NCI-H146 (cell line): ENCODE results near the gene HINT1.
"Not testable (repeated sequence)": the region's sequence is repeated elsewhere in the genome, so short reads cannot be mapped to it uniquely, and the experiment has no call there.

Source experiments
- DNase-seq: peaks from one replicate; lab custom pipeline; 2025; lab: John Stamatoyannopoulos, UW

HINT1 gene

DNA sequence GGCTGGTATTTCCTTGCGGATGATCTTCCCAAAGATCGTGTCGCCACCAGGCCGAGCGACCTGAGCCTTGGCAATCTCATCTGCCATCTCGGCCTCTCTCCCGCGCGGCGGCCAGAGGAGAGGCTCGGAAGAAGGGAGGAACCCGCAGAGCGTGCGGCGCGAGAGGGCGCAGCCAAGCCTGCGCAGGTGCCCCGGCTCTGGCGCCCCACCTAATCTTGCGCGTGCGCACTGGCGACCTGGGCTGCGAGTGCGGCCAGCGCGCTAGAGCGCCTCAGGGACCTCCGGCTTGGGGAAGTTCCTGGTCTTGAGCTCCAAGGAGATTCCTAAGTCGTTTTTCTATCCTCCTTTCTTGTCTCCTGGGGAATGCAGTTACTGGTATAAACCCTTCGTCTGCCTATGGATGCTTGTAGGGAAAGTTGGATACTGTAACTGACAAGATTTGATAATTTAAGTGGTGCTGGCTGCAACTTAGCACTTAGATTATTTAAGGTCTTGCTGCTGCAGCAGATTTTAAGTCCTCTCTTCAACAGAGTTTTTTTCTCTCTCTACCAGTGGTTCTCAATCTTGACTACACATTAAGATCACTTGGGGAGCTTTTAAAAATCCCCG, at the start of gene HINT1:
HINT1 (minus strand) TSS at position 138 of the 609 bp plus-strand sequence; CDS start at position 87, 51 bp downstream.
- peak; percentile 86 for DNase-seq

DNA sequence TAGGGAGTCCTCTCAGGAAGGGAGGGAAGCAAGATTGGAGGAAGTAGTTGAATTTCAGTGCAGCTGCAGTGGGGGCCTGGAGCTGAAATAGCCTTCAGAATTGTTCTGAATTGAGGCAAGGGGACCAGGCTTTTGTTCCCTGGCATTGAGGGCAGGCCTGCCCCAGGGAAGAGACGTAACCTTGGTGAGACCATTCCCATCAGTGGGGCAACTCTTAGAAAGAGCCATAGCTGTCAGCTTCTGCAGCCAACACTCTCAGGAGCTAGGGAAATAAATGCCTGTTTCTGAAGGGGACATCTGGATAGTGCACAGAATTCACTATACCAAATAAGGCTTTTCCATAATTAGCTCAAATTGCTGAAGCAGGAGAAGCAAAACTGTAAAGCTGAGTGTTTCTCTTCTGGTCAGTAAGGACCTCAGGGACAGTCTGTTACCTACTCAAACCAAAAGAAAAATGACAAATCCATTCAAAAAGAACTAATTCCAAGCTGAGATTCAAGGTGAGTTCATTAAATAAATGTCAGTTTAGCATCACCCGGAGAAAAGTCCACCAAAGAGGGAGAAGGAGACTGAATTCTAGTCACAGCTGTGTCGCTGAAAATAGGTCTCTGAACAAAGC, 49.7 kb upstream of the HINT1 start:
- DNase-seq = no peak

- DNase-seq = no peak
These were observed 47.5 kb upstream of the HINT1 start for GRCh38 chr5:131212471-131213021.

DNA sequence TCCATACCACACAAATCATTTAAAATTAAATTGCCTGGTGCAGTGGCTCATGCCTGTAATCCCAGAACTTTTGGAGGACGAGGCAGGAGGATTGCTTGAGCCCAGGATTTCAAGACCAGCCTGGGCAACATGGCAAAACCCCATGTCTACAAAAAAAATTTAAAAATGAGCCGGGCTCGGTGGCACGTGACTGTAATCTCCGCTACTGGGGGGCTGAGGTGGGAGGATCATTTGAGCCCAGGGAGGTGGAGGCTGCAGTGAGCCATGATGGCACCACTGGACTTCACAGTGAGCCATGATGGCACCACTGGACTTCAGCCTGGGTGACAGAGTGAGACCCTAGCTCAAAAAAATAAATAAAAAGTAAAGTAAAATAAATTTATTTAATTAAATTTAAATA, 46.6 kb upstream of the HINT1 start:
- DNase-seq = no peak

- no peak for DNase-seq
These were observed 45.1 kb upstream of the HINT1 start for GRCh38 chr5:131210151-131210510.

DNA sequence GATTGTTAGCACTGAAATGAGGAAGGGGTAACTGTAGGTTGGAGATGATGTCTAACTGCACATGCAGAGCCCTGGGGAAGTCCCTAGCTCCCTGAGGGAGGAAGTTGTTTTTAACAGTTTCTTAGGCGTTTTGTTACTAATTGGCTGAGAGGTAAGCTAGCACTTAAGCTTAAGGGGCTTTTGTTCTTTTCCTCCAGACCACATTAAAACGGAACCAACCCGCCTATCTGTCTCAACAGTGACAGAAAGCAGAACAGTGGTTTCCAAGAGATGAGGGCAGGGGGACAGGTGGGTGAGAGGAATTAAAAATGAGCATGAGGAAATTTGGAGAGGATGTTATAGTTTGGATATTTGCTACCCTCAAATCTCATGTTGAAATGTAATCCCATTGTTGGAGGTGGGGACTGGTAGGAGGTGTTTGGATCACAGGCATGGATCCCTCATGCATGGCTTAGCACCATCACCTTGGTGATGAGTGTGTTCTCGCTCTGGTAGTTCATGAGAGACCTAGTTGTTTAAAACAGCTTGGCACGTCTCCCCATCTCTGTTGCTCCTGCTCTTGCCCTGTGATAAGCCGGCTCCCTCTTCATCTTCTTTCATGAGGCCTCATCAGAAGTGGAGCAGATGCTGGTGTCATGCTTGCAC, 44.6 kb upstream of the HINT1 start:
- peak; percentile 26 for DNase-seq

DNA sequence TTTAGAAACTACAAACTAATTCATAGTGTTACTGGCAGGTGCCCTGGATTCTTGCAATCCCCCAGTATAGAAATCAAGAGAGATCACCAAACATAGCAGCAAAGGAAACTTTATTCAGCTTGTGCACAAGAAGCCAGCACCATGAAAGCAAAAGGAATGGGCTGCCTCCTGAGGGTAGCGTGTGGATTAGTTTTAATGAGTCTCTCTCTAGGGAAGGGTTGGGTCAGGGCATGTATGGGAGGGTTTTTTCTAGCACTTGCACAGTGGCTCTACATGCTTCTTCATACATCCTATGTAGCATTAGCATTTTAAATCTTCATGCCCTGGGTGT, 44.1 kb upstream of the HINT1 start:
- no peak for DNase-seq

DNA sequence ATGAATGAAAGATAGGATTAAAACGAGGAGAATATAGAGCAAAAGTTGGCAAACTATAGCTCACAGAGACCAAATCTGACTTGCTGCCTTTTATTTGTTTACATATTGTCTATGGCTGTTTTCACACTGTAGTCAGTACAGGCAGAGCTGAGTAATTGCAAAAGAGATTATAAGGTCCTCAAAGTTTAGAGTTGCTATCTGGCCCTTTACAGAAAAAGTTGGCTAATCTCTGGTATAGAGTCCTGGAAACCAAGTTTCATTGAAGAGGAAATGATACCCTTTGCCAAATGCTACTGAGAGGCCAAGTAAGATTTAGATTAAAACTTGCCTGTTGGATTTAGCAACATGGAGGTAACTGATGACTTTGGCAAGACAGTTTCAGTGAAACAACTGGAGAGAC, 41.7 kb upstream of the HINT1 start:
- no peak for DNase-seq

DNA sequence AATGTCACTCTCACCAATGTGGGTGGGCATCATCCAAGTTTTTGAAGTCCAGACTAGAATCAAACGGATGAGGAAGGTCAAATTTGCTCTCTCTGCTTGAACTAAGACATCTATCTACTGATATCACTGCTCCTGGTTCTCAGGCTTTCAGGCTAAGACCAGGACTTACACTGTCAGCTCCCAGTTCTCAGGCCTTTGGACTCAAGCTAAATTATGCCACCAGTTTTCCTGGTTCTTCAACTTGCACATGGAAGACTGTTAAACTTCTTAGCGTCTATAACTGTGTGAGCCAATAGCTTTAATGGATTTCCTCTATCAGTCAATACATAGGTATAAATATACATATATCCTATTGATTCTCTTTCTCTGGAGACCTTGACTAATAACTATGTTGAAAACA, 41.0 kb upstream of the HINT1 start:
- no peak for DNase-seq

GRCh38 chr5:131204964-131205363, 39.9 kb upstream of the HINT1 start:
- DNase-seq = no peak

GRCh38 chr5:131200560-131200959, 35.5 kb upstream of the HINT1 start:
- DNase-seq = no peak

DNA sequence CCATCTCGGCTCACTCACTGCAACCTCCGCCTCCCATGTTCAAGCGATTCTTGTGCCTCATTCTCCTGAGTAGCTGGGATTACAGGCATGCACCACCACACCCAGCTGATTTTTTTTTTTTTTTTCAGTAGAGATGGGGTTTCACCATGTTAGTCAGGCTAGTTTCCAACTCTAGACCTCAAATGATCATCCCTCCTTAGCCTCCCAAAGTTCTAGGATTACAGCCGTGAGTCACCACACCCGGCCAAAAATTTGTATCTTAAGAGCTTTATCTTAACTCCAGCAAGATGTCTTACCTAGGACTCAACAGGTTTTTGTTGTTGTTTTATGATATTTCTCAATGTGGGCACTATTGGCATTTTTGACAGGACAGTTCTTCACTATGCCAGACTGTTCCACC, 33.6 kb upstream of the HINT1 start:
- DNase-seq = no peak

DNA sequence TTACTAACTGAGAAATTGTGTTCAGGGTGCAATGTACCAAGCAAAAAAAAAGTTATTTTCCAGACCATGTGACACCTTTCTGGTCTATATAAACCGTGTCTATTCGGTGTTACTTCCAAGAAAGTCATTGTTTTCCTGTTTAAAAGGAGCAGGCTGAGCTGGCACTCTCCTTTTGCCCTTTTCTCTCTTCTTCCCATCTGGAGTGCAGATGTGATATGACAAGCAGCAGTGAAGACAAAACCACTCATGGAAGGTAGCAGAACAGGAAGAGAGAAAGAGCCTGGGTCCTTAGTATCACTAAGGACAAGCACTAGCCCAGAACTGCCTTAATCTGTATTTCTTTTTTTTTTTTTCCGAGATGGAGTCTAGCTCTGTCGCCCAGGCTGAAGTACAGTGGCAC, 31.3 kb upstream of the HINT1 start:
- DNase-seq = no peak

- DNase-seq = peak; percentile 9
These were observed 30.6 kb upstream of the HINT1 start for GRCh38 chr5:131195696-131196095.

DNA sequence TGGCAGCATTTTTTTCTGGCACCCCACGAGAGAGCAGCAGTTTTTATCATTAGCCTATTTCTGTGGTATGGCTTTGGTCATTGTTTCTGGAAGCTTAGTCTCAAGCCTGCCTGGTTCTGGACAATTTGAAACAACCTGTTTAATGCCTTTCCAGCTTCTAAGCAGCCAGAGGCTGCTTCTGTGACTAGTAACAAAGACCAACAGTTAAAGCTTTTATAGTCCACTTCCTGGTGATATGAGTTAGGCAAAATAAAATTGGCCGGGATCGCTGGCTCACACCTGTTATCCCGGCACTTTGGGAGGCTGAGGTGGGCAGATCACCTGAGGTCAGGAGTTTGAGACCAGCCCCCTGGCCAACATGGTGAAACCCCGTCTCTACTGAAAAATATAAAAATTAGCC, 29.7 kb upstream of the HINT1 start:
- DNase-seq = no peak

DNA sequence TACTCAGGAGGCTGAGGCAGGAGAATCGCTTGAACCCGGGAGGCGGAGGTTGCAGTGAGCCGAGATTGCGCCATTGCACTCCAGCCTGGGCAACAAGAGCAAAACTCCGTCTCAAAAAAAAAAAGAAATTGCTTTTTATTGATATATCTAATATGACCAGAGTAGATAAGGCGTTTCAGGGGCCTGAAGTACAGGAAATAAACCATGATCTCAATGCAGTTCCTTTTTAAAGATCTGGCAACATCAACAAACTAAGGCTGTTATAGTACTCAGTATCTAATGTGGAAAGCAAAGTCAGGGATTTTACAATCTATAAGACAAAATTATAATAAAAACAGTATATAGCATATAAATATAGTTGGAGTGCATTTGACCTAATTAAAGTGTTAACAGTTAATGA, 28.8 kb upstream of the HINT1 start:
- DNase-seq = not testable (repeated sequence)

- no peak for DNase-seq
These were observed 28.1 kb upstream of the HINT1 start for GRCh38 chr5:131193106-131193505.

GRCh38 chr5:131186561-131187256, 21.7 kb upstream of the HINT1 start:
- DNase-seq = peak; percentile 59

DNA sequence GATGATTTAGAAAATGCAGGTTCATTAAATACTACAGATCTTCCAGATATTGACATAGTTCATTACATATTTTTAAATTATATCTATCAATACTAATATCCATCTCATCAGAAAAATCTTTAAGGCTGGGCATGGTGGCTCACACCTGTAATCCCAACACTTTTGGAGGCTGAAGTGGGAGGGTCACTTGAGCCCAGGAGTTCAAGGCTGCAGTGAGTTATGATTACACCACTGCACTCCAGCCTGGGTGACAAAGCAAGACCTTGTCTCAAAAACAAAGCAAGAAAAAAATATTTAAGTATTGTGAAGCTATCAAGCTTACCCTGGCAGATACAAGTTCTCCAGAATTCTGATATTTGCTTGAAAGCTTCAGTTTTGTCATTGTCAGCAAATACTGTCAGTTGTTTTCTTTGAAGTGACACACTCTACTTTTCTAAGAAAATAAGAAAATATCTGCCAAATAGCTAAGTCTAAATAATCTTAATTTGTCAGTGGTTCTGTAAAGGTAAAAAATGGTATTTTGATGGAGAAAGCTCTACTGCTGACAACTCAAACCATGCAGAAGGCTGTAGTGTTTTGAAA, 20.6 kb upstream of the HINT1 start:
- DNase-seq = no peak

- no peak for DNase-seq
These were observed 17.8 kb upstream of the HINT1 start for GRCh38 chr5:131182839-131183238.

GRCh38 chr5:131180407-131180806, 15.4 kb upstream of the HINT1 start:
- DNase-seq = no peak

DNA sequence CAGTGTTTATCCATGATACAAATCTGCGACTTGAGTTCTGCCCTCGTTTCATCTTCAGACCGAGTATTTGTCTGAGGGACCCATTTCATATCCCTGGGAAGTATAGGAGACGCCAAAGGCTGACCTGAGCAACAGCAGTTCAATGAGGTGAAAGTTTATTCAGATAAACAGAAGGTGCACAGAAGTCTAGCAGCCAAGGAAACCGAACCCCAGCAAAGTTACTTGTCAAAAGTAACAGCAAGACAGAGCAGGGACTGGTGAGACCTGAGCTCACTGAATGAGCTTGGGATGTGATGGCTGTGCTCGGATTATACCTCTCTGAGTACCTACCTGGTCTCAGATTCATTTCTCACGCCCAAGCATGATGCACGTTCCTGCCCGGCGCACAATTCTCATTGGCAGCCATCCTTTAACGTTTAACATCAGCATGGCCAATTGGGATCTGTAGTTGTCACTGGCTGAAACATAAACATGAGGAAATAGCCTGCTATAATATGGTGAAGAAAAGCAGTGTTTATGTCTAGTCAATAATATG, 6.3 kb upstream of the HINT1 start:
- DNase-seq = peak; percentile 9
